HG02840 (cell line): ENCODE data around the gene GOLGA7B.

ENCODE experiments used
- ATAC-seq: cut with Tn5 transposase; IDR thresholded peaks from one replicate; pipeline ENCODE4 v1.9.1; 2021; ENCODE audit warnings: mild to moderate bottlenecking, moderate library complexity, moderate number of reproducible peaks; ENCODE audit not compliant: unreplicated experiment, low FRiP score

GOLGA7B gene

DNA sequence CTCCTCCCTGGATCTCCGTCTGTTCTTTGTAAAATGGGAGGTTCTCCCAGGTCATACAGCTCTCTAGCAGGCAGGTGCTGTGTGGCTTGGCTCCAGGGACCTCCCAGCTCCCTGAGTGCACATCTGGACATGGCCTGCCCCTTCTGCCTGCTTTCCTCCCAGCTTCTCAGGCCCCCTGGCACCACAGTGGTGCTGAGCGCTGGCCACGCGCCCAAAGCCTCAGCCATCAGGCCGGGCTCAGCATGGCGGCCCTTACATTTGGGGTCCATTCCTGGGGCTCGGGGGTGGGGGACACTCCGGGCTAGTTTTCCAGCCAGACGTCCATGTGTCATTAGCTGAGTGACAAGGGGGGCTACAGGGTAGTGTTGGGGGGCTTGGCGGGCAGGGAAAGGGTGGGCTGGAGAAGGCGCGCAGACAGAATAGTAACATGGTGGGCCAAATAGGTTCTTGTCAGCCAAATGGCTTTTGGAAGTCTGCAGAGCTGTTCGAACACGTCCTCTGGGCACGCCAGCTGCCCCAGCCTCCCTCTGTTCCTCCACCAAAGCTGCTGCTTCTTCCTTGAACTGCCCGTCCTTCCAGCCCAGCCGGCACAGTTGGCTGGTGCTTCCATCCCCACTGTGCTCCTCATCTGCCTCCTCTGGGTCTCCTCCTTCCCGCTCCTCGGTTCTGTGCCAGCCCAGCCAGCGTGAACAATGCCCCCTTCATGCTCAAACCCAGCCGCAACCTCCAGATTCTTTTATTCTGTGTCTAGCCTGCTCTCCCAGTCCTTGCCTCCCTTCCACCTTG lies 65.9 kb downstream of the GOLGA7B start:
- ATAC-seq: no peak

GRCh38 chr10:97916586-97916985 lies 66.9 kb downstream of the GOLGA7B start:
- no peak for ATAC-seq

DNA sequence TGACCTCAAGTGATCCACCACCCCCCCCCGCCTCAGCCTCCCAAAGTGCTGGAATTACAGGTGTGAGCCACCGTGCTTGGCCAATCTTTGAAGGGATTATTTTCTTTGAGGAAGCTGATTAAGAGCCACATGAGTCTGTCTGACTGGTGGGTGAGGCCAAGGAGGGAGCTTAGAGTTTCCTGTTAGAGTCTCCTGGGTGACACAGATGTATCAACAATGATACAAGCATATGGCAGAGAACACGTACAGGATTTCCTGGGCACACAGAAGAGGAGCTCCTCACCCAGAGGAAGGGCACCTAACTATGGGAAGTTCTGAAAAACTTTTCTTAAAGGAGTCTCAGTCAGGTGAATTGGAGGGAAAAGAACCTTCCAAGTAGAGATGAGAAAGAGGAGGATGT lies 69.4 kb downstream of the GOLGA7B start:
- no peak for ATAC-seq

GRCh38 chr10:97920865-97921264 lies 71.2 kb downstream of the GOLGA7B start:
- ATAC-seq: no peak
